ENCODE measurements around the gene TRIM69.

GRCh38 chr15:44781128-44781810 lies 44.9 kb downstream of the TRIM69 start:
- TF ChIP-seq CTCF (IDR thresholded peaks at IDR 0.05) (no peak), EP300 (IDR thresholded peaks at IDR 0.05) (no peak)
